Astrocyte (in vitro differentiated cells and primary cell): ENCODE data around the gene DMGDH.

Experiments used
- CTCF ChIP-seq: IDR thresholded peaks from 2 replicates; pipeline ENCODE4 v1.5.1; 2011; ENCODE audit warnings: low read depth, mild to moderate bottlenecking, inconsistent platforms, low read length, moderate library complexity; ENCODE audit not compliant: insufficient read depth
- EZH2 ChIP-seq: IDR thresholded peaks from 2 replicates; pipeline ENCODE4 v1.6.1; 2012; ENCODE audit warnings: mild to moderate bottlenecking, low read length, inconsistent platforms; ENCODE audit not compliant: insufficient read depth

- TF ChIP-seq CTCF (no peak), EZH2 (no peak)
Observed at GRCh38 chr5:78983601-78984438, 85.7 kb downstream of the DMGDH start.
